HG02840 (cell line): Measurements from ENCODE around the gene GPBP1L1.
"Not testable (repeated sequence)": the region's sequence is repeated elsewhere in the genome, so short reads cannot be mapped to it uniquely, and the experiment has no call there.

Experiments used
- ATAC-seq: cut with Tn5 transposase; IDR thresholded peaks from one replicate; pipeline ENCODE4 v1.9.1; 2021; ENCODE audit warnings: mild to moderate bottlenecking, moderate library complexity, moderate number of reproducible peaks; ENCODE audit not compliant: unreplicated experiment, low FRiP score

The GPBP1L1 gene

GRCh38 chr1:45686288-45687013 is at the start of gene GPBP1L1:
Gene GPBP1L1, minus strand, starts transcription at chr1:45686533. Its CDS starts 27,446 bp downstream, at chr1:45659087.
- peak; percentile 62 for ATAC-seq

GRCh38 chr1:45730780-45731319 is 44.5 kb upstream of the GPBP1L1 start:
- ATAC-seq = no peak

- ATAC-seq = no peak
Measured at GRCh38 chr1:45730075-45730779, 43.9 kb upstream of the GPBP1L1 start.

GRCh38 chr1:45726007-45726406 is 39.7 kb upstream of the GPBP1L1 start:
- not testable (repeated sequence) for ATAC-seq

- ATAC-seq = no peak
Measured at GRCh38 chr1:45723248-45723930, 37.1 kb upstream of the GPBP1L1 start.

- ATAC-seq = no peak
Measured at GRCh38 chr1:45722809-45723208, 36.5 kb upstream of the GPBP1L1 start.

- no peak for ATAC-seq
Measured at GRCh38 chr1:45721207-45721606, 34.9 kb upstream of the GPBP1L1 start.

GRCh38 chr1:45718289-45718688 is 32.0 kb upstream of the GPBP1L1 start:
- no peak for ATAC-seq

- not testable (repeated sequence) for ATAC-seq
Measured at GRCh38 chr1:45717386-45717785, 31.1 kb upstream of the GPBP1L1 start.

GRCh38 chr1:45716700-45717099 is 30.4 kb upstream of the GPBP1L1 start:
- ATAC-seq = no peak

GRCh38 chr1:45713711-45714110 is 27.4 kb upstream of the GPBP1L1 start:
- ATAC-seq = no peak

GRCh38 chr1:45704637-45705036 is 18.3 kb upstream of the GPBP1L1 start:
- no peak for ATAC-seq

GRCh38 chr1:45694823-45695222 is 8.5 kb upstream of the GPBP1L1 start:
- no peak for ATAC-seq

- not testable (repeated sequence) for ATAC-seq
Measured at GRCh38 chr1:45693811-45694210, 7.5 kb upstream of the GPBP1L1 start.

- ATAC-seq = no peak
Measured at GRCh38 chr1:45687754-45688740, 1.7 kb upstream of the GPBP1L1 start, which contains the start of gene TMEM69. Gene TMEM69, plus strand, starts transcription at chr1:45688181. Its CDS starts 2,888 bp downstream, at chr1:45691069.

GRCh38 chr1:45687014-45687753 is 851 bp upstream of the GPBP1L1 start:
- peak; percentile 78 for ATAC-seq

- ATAC-seq = peak; percentile 7
Measured at GRCh38 chr1:45686015-45686287, 382 bp downstream of the GPBP1L1 start.

- ATAC-seq = no peak
Measured at GRCh38 chr1:45685308-45686014, 872 bp downstream of the GPBP1L1 start.

GRCh38 chr1:45684402-45684801 is 1.9 kb downstream of the GPBP1L1 start:
- ATAC-seq = no peak
